ENCODE data around the gene RPUSD2. TPM values are rescaled to one million over a fixed set of nuclear protein-coding genes. Genes with fewer than 3 reads are reported as not detected.
"Not testable (repeated sequence)": the region's sequence is repeated elsewhere in the genome, so short reads cannot be mapped to it uniquely, and the experiment has no call there.

RPUSD2 gene
- total RNA-seq, 1 donor from 2014 or later, result 19.5 TPM

DNA sequence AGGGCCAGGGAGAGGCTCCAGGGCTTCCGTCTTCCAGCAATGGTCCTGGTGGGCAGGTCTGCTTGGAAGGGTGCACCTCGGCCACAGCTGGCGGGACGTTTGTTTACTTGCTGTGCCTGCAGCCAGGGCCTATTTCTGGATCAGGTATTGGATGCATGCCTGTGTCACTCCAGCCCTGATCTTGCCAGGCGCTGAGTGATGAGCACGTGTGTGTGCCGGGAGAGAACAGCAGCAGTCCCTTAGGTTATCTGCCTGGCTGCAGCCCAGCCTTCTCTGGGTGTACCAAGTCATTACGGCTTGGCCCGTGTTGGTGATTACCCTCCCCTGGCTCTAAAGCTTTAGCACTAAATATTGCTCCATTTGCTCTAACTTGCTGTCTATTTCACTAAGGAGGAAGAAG, 19.2 kb upstream of the RPUSD2 start:
- no peaks in the 10 kb centered on the region for H3K9me3 Mint-ChIP-seq
- no peaks in the 10 kb centered on the region for H3K27me3 Mint-ChIP-seq (ENCODE audit: insufficient read depth)
- no peaks in the 10 kb centered on the region for H3K4me1 Mint-ChIP-seq (ENCODE audit: low read depth)
- H3K4me3 Mint-ChIP-seq, result no peak overlapping the region
- no peak overlapping the region for H3K27ac Mint-ChIP-seq
- intact Hi-C loops (cut with micrococcal nuclease), result no loop called here
- H3K36me3 Mint-ChIP-seq (ENCODE audit: low read depth), result peaks cover 15% of the 10 kb centered on the region
- DNase-seq (ENCODE audit: low spot score), result no peak

DNA sequence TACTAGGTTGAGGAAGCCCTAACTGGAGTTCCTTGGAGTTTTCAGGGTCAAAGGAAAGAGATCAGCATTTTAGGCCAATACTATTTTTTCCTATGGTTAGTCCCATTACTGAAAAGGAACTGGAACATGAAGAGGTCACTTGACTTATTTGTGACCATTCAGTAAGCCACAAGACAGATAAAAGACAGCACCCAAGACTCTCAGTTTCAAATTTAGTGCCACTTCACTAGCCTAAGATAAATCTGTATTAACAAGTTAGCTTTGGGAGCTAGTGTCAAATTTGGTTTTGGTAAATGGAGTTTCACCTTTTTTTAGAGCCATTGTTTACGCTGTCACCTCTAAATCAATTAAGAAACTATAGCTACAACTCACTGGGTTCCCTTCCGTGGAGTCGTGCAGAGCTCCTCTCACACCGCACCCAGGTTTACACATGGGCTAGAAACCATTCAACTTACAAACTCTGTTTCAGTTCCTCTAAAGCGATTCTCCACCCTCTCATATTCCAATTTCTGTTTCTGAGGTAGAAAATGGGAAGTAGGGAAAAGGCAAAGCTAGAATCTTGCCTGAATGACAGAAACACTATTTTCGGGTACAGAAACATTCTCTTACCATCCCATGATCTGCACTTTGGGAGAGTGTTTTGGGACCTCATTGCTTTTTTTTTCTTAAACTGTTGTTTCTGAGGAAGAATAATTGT, 18.6 kb upstream of the RPUSD2 start:
- Mint-ChIP-seq H3K36me3 (ENCODE audit: low read depth) (peaks cover 18% of the 10 kb centered on the region), H3K4me1 (ENCODE audit: low read depth) (no peaks in the 10 kb centered on the region), H3K4me3 (no peak overlapping the region)

DNA sequence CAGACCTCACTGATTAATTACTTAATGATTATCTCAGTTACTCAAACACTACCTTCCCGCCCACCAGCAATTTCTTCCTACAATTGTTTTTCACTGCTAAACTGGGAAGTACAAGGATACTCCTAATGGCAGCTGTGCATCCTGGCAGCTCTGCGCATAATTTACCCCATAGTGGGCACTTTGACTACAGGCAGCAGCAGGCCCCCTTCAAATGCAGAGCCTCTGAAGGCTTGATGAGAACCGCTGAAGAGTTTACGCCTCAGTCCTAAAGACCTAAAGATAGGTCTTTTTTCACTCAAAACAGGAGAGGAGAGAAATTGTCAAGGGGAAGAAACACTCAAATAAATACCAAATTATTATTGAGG, 15.0 kb upstream of the RPUSD2 start:
- no peaks in the 10 kb centered on the region for H3K27me3 Mint-ChIP-seq (ENCODE audit: insufficient read depth)
- no peak for DNase-seq (ENCODE audit: low spot score)
- no peaks in the 10 kb centered on the region for H3K9me3 Mint-ChIP-seq
- no peak overlapping the region for H3K4me3 Mint-ChIP-seq
- no peak overlapping the region for H3K27ac Mint-ChIP-seq
- H3K4me1 Mint-ChIP-seq (ENCODE audit: low read depth), result no peaks in the 10 kb centered on the region
- intact Hi-C loops (cut with micrococcal nuclease), result no loop called here
- H3K36me3 Mint-ChIP-seq (ENCODE audit: low read depth), result peaks cover 29% of the 10 kb centered on the region

More for the DNA sequence above, 18.6 kb upstream of the RPUSD2 start:
- Mint-ChIP-seq H3K27ac (no peak overlapping the region), H3K27me3 (ENCODE audit: insufficient read depth) (no peaks in the 10 kb centered on the region), H3K9me3 (no peaks in the 10 kb centered on the region)
- intact Hi-C loops (cut with micrococcal nuclease), result no loop called here
- DNase-seq (ENCODE audit: low spot score), result no peak

- Mint-ChIP-seq H3K9me3 (no peaks in the 10 kb centered on the region), H3K27ac (no peak overlapping the region), H3K4me1 (ENCODE audit: low read depth) (peaks cover 4% of the 10 kb centered on the region), H3K27me3 (ENCODE audit: insufficient read depth) (no peaks in the 10 kb centered on the region), H3K36me3 (ENCODE audit: low read depth) (peaks cover 23% of the 10 kb centered on the region), H3K4me3 (no peak overlapping the region)
- no peak for DNase-seq (ENCODE audit: low spot score)
- intact Hi-C loops (cut with micrococcal nuclease), result no loop called here
Measured at GRCh38 chr15:40555876-40556275, 13.2 kb upstream of the RPUSD2 start.

DNA sequence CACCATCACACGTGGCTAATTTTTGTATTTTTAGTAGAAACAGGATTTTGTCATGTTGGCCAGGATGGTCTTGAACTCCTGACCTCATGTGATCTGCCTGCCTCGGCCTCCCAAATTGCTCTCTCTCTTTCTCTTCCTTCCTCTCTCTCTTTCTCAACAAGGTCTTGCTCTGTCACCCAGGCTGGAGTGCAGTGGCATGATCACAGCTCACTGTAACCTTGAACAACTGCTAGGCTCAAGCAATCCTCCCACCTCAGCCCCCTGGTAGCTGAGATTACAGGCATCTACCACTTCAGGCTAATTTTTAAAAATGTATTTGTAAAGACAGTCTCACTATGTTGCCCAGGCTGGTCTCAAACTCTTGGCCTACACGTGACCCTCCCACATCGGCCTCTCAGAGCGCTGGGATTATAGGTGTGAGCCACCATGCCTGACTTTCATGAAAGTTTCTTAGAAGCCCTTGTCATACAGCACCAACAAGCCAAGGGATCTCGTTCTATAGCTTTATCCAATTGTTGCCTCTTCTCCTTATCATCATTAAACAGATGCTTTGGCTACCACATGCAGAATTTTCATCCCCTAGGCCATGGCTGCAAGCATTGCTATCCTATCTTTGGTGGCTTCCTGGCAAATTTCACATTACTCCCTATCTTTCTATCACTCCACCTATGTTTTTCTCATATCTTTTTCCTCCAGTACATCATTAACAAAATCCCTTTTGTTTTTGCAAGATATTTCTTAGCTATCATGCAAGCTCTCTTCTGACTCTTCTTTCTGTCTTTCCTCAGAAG, 10.0 kb upstream of the RPUSD2 start:
- Mint-ChIP-seq H3K4me1 (ENCODE audit: low read depth) (peaks cover 12% of the 10 kb centered on the region), H3K36me3 (ENCODE audit: low read depth) (peaks cover 25% of the 10 kb centered on the region), H3K9me3 (no peaks in the 10 kb centered on the region), H3K27ac (no peak overlapping the region), H3K27me3 (ENCODE audit: insufficient read depth) (no peaks in the 10 kb centered on the region), H3K4me3 (no peak overlapping the region)
- intact Hi-C loops (cut with micrococcal nuclease), result no loop called here
- DNase-seq (ENCODE audit: low spot score), result no peak

GRCh38 chr15:40562691-40563090, 6.4 kb upstream of the RPUSD2 start:
- Mint-ChIP-seq H3K27ac (no peak overlapping the region), H3K4me3 (peak overlapping the region; percentile 45), H3K27me3 (ENCODE audit: insufficient read depth) (no peaks in the 10 kb centered on the region), H3K4me1 (ENCODE audit: low read depth) (peaks cover 37% of the 10 kb centered on the region), H3K9me3 (no peaks in the 10 kb centered on the region), H3K36me3 (ENCODE audit: low read depth) (peaks cover 12% of the 10 kb centered on the region)
- no peak for DNase-seq (ENCODE audit: low spot score)
- intact Hi-C loops (cut with micrococcal nuclease), result loop anchor here (10.0 kb wide), 3 partner anchors 528 to 778 kb away; partner anchors contain the start of genes FSIP1, INO80 and SRP14

- Mint-ChIP-seq H3K27ac (no peak overlapping the region), H3K36me3 (ENCODE audit: low read depth) (peaks cover 11% of the 10 kb centered on the region)
- intact Hi-C loops (cut with micrococcal nuclease), result loop anchor here (10.0 kb wide), 3 partner anchors 529 to 779 kb away; partner anchors contain the start of genes FSIP1, INO80 and SRP14
Measured at GRCh38 chr15:40563426-40563825, 5.7 kb upstream of the RPUSD2 start.

DNA sequence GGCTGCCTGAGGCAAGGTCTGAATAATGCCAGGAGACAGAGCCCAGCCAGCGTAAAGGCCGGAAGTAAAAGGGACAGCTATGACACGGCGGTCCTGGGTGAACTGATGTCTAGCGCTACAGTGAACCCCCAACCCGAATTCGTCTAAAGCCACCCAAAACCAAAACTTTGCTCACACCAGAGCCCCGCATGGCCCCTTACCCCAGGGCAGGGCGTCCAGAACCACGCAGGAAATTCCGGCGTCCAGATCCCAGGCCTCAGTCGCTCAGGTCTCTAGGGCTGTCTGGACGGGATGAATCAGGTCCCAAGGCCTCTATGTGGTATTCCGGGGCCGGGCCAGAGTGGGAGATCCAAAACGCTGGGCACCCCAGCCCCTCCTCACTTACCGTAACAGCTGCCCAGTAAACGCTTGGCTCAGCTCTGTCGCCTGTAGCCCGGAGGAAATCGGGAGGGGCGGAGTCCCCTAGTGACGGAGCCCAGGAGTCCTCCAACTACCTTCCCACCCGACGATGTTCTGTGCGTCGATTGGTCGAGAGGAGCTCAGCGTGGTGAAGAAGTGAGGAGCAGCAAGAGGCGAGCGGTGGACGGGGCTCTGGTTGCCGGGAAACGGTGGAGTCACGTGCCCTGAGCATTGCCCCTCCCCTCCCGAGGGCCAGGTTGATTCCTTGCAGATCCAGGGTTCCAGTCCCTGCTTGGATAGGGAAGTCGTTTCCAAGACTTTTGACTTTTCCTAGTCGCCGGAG, 4.3 kb upstream of the RPUSD2 start, which contains the start of gene CCDC32:
Gene CCDC32 (minus strand): TSS at position 452 of the 742 bp plus-strand sequence. CDS start 2,027 bp downstream, outside the sequence.
- Mint-ChIP-seq H3K4me3 (peak within 1 kb of the TSS; percentile 96), H3K36me3 (ENCODE audit: low read depth) (peaks cover 10% of the 10 kb centered on the region), H3K9me3 (no peaks in the 10 kb centered on the region), H3K4me1 (ENCODE audit: low read depth) (peaks cover 43% of the 10 kb centered on the region), H3K27ac (peak within 1 kb of the TSS; percentile 96), H3K27me3 (ENCODE audit: insufficient read depth) (no peaks in the 10 kb centered on the region)
- intact Hi-C loops (cut with micrococcal nuclease), result loop anchor here (1.0 to 10.0 kb wide), 8 partner anchors 30 to 780 kb away; partner anchors contain the start of genes BAHD1, CHP1, DNAJC17 and EXD1
- DNase-seq (ENCODE audit: low spot score), result peak; percentile 96

More at GRCh38 chr15:40563426-40563825, 5.7 kb upstream of the RPUSD2 start:
- H3K9me3 Mint-ChIP-seq, result no peaks in the 10 kb centered on the region
- no peaks in the 10 kb centered on the region for H3K27me3 Mint-ChIP-seq (ENCODE audit: insufficient read depth)
- DNase-seq (ENCODE audit: low spot score), result no peak
- peak overlapping the region; percentile 67 for H3K4me3 Mint-ChIP-seq
- H3K4me1 Mint-ChIP-seq (ENCODE audit: low read depth), result peaks cover 40% of the 10 kb centered on the region

GRCh38 chr15:40565333-40566238, 3.5 kb upstream of the RPUSD2 start:
- Mint-ChIP-seq H3K36me3 (ENCODE audit: low read depth) (peaks cover 10% of the 10 kb centered on the region), H3K9me3 (no peaks in the 10 kb centered on the region), H3K27ac (peak overlapping the region; percentile 96), H3K4me3 (peak overlapping the region; percentile 96), H3K27me3 (ENCODE audit: insufficient read depth) (no peaks in the 10 kb centered on the region), H3K4me1 (ENCODE audit: low read depth) (peaks cover 50% of the 10 kb centered on the region)
- DNase-seq (ENCODE audit: low spot score), result no peak
- intact Hi-C loops (cut with micrococcal nuclease), result loop anchor here (1.0 to 10.0 kb wide), 7 partner anchors 29 to 781 kb away; partner anchors contain the start of genes BAHD1, CHP1, EXD1 and FSIP1

GRCh38 chr15:40567111-40567510, 2.0 kb upstream of the RPUSD2 start:
- intact Hi-C loops (cut with micrococcal nuclease), result loop anchor here (5.0 to 10.0 kb wide), 5 partner anchors 325 to 782 kb away; partner anchors contain the start of genes CHP1, EXD1, FSIP1 and INO80
- Mint-ChIP-seq H3K27ac (no peak overlapping the region), H3K36me3 (ENCODE audit: low read depth) (peaks cover 4% of the 10 kb centered on the region), H3K27me3 (ENCODE audit: insufficient read depth) (no peaks in the 10 kb centered on the region), H3K4me3 (peak overlapping the region; percentile 3), H3K4me1 (ENCODE audit: low read depth) (peaks cover 59% of the 10 kb centered on the region), H3K9me3 (no peaks in the 10 kb centered on the region)
- DNase-seq (ENCODE audit: low spot score), result no peak

DNA sequence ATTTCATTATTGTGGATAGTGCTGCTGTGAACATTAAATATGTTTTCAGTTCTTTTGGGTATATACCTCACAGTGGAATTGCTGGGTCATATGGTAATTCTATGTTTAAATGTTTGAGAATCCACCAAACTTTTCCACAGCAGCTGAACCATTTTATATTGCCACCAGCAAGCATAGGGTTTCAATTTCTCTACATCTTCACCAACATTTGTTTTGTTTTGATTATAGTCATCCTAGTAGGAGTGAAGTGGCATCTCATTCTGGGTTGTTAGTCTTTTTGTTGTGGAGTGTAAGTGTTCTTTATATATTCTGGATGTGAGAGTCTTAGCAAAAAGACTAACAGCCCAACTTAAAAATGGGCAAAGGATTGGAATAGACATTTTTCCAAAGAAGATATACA, 6.0 kb downstream of the RPUSD2 start:
- H3K36me3 Mint-ChIP-seq (ENCODE audit: low read depth), result peaks cover 21% of the 10 kb centered on the region
- H3K4me1 Mint-ChIP-seq (ENCODE audit: low read depth), result peaks cover 27% of the 10 kb centered on the region
- H3K4me3 Mint-ChIP-seq, result no peak overlapping the region
- H3K9me3 Mint-ChIP-seq, result no peaks in the 10 kb centered on the region
- H3K27ac Mint-ChIP-seq, result peak overlapping the region; percentile 9
- no peak for DNase-seq (ENCODE audit: low spot score)
- intact Hi-C loops (cut with micrococcal nuclease), result no loop called here
- no peaks in the 10 kb centered on the region for H3K27me3 Mint-ChIP-seq (ENCODE audit: insufficient read depth)

DNA sequence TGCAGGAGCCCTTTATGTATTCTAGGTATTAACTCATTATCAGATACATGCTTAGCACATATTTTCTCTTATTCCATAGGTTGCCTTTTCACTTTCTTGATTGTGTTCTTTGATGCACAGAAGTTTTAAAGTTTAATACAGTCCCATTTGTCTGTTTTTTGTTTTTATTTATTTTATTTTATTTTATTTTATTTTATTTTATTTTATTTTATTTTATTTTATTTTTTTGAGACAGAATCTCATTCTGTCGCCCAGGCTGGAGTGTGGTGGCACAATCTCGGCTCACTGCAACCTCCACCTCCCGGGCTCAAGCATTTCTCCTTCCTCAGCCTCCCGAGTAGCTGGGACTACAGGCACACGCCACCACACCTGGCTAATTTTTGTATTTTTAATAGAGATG, 7.8 kb downstream of the RPUSD2 start:
- H3K27ac Mint-ChIP-seq; H3K27me3 Mint-ChIP-seq (ENCODE audit: insufficient read depth); H3K4me3 Mint-ChIP-seq; DNase-seq (ENCODE audit: low spot score); intact Hi-C loops (cut with micrococcal nuclease); H3K9me3 Mint-ChIP-seq: not testable (repeated sequence)
- H3K36me3 Mint-ChIP-seq (ENCODE audit: low read depth), result peaks cover 19% of the 10 kb centered on the region
- peaks cover 13% of the 10 kb centered on the region for H3K4me1 Mint-ChIP-seq (ENCODE audit: low read depth)

All from activated T-helper 1 cell treated with anti-CD3 and anti-CD28 coated beads, Interleukin-12 subunit alpha, Interleukin-12 subunit beta, Interleukin-2, Interleukin-4 antibody, amounts not matched to agents 30 ng/mL and 10 ng/mL and 1 ng/mL, durations not matched to agents 14 hours and 24 hours and 36 hours (primary cell).